Globus pallidus (tissue), 1 donor: ENCODE measurements around the gene GPR132.

Experiments used
- DNase-seq: peaks from one replicate; pipeline ENCODE4 v3.0.0-alpha.2; 2015; ENCODE audit warnings: low spot score

The GPR132 gene

DNA sequence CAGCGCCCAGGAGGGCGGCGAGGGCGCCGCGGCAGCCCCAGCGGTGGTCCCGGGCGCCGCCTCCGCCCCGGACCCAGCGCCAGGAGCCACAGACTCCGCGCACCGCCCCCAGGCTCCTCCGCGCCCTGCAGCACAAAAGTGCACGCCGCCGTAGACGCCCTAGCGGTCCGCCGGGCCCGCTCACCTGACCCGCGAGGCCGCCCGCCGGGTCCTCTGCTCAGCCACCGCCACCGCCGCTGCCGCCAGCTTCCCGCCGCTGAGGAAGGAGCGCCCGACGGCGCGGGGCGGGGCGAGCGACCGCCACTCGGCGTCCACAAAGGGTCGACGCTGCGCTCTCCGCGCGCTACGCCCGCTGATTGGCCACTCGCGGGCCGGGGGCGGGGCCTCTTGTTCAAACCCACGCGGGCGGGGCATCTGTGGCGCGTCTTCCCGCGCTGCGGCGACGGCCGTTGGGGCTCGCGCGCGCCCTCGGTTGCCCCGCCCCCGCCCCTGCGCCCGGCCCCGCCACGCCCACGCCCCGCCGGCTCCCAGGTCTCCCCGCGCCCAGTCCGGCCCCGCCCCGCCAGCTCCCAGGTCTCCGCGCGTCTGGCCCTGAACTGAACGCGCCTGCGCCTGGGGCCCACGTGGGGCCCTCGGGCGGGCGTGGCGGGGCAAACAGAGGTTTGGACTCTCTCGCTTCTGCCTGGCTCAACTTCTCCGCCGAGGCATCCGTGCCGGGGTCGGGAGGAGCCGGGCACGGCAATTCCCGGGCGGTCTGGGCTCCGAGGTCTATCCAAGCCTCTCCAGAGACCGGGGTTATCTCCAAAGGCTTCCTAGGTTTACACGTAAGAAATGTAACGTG lies 44.2 kb downstream of the GPR132 start, which contains the start of gene CDCA4:
CDCA4 (minus strand) TSS at position 269 of the 841 bp plus-strand sequence. CDS start 9,154 bp downstream, outside the sequence.
- peak; percentile 96 for DNase-seq

DNA sequence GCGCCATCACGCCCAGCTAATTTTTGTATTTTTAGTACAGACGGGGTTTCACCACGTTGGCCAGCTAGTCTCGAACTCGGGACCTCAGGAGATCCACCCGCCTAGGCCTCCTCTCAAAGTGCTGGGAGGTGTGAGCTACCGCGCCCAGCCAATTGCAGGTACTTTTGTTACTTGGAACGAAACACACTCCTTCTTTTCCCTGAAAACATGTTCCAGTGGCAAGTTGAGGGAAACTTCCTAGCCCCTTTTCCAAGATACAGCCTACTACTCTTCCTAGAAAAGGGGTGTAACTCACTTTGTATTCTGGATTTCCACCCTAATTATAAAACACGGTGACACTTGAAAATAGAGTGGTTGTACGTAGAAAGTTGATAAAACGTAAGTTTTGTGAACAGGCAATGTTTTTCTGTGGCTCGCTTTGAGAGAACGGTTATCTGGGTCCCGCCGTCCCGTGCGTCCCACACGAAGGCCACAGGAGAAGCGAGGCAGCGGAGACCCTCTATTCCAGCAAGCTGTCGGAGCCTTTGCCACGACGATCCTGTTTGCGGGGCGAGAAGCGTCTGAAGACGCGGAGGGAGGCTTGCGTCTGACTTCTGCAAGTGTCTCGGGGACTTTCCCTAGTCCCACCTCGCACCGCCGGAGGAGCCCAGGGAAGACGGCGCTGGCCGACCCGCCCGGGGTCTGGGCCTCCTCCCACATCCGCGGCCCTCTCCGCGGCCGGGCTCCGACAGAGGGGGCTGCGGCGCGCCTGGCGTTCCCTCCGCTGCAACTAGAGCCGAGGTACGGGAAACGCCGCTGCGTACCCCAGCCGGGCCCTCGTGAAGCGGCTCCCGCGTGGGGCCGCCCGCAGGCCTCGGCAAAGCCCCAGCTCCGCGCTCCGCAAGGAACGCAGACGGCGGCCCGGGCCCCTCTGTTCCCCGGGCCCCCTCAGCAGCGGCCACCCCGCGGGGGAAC lies 45.1 kb downstream of the GPR132 start:
- no peak for DNase-seq

DNA sequence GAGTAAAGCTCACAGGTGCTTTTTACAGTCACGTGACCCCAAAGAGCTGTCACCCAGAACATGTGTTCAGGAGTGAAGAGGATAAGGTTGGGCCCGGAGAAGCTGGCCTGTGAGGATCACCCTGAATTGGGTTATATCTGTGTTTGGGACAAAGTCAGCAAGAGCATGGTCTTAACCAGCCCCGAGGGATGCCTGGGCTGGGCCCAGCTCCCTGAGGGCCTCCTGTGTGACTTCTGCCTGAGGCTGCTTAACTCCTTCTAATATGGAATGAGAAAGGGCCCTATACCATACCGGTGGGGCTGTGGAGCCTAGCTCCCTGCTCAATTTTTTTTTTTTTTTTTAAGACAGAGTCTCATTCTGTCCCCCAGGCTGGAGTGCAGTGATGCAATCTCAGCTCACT lies 46.8 kb downstream of the GPR132 start:
- DNase-seq = no peak

DNA sequence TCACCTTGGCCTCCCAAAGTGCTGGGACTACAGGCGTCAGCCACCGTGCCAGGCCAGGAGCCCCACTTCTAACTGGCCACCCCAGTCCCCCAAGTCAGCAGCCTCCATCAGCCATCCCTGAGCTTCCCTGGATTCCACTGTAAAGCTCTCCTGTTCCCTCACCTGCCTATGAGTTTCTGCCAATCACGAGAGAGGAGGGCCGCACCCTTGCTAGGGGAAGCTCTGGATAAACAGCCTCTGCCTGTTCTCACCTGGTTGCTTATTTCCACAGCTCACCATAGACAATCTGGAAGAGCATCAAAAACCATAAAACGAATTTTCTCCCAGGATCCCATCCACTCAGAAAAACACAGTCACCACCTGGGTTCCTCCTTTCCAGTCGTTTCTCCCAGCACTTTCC lies 49.3 kb downstream of the GPR132 start:
- no peak for DNase-seq

DNA sequence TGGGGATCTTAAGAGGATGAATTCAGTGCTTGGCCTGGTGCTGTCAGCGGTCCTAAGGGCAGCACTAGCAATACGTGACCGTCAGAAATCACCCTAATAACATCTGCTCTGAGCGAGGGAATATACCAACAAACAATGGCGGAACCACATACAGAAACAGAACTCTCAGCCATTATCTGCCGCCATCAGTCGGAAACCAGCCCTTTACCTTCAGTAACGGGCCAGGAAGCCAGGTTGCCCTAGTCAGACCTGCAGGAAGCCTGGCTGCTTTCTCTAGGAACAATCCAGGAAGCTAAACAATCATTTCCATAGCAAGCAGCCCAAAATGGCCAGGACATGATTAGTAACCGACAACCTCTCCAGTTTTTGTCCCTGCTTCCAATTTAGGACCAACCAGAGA lies 50.0 kb downstream of the GPR132 start:
- no peak for DNase-seq

DNA sequence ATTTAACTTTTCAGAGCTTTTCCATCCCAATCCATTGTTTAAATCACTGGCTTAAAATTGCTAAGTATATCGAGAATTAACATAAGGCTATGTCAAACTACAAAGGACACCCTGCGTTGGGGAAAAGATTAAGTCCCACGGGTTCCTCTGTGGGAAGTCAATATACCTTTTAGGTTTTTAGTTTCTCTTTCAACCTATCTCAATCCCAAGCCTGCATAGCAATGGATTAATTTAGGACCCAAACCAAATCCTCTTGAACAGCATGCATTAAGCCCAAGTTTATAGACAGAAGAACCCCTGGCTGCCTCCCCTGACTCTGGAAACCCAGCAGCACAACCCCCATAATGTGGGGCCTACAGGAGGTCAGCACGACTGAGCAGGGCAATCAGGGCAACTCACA lies 50.6 kb downstream of the GPR132 start:
- DNase-seq = no peak

DNA sequence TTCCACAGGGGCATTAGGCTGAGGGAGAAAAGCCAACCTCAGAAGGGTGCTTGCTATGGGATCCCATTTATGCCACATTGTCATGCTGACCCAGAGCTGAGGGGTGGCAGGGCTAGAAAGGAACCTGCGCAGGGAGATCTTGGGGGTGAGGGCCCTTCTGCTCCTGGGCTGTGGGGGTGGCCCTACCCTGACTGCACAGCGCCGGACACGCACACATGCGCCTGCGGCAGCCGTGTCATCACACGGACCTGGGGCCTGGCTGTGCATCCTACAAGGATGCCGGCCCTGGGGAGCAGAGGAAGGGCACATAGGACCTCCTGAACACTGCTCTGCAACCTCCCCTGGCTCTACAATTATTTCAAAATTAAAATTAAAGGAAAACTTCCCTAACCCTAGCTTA lies 51.2 kb downstream of the GPR132 start:
- no peak for DNase-seq

DNA sequence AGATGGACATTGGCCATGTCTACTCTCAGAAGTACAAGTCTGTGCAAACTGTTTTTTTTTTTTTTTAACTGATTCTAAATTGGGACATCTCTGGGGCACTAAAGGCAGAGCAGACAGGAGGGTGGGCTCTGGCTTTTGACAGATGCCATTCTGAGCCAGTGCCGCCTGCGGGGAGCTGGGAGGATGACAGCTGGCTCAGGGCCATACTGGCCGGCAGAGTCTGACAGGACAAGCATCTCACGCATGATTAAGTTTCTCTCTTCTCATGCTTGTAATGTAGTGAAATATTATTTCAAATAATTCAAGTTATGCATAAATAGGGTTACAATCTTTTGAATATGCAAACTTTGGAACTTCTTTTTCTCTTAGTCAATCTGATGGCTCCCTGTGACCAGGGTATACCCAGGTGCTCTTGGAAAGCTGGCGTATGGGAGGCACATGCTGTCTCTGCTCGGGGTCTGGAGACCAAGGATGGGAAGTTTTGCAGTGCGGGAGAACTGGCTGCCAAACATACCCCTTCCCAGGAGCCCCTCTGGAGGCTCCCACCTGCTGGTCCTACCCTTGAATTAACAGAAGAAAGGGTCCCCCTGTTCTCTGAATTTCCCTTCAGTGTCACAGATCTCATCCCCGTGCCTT lies 52.0 kb downstream of the GPR132 start:
- DNase-seq = peak; percentile 24

DNA sequence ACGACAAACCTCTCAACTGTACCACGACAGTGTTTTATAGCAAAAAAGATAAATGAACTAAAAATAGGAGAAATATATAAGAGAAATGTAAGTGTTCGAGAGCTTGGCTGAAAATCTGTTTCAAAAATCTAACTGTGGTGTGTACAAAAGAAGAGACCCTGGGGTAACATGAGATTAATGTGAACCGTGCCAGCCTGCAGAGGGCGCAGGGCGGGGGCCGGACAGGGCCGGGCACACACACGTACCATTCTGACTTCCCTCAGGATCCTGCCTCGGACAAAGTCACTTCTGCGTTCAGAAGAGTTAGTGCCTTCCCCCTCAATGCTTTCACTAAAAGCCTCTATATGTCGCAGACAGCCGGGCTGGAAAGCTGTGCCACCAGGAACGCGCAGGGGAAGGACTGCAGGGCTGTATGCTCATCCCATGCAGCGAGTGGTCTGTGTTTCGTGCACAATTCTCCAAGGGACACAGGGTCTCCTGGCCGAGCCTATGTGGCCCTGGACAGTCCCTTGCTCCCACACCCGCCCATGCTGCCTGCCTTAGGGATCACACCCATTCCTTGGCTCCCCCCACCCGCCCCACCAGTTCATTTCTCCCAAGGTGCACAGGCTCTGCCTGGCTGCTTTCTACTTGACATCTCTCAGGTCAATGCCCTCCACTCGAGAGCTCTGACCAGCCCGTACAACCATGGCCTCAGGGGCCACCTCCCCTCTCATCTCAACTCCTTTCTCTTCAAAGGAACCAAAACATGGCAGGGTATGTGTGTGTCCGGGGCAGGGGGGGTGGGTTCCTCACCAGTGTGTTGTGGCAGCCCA lies 52.9 kb downstream of the GPR132 start:
- DNase-seq = no peak

DNA sequence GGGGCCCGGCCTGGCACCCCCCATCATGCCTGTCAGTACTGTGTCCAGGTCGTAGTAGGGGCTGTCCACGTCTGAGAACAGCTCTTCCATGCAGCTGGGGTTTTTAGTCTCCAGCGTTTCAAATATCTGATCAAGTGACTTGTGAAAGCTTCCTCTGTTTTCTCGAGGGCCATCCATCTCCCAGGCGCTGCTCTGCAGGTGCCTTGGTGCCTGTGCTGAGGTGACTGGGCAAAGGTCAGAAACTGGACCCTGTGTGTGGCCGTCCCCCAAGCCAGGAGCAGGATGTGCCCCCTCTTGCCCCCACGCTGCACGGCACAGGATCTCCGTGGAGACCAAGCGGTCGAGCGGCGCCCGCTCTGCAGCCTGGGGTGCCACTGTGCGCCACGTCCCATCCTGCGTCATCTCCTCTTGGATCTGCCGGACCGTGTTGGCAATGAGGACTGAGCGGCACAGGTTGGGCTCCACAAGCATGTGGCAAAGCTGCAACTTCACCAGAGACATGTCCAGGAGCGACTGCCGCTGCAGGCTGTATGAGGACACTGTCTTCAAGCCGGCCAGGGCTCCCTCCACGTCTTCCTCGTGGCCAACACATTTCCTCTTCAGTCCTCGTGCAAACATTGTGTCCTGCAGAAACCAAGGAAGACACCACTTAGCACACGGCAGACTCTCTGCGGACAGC lies 53.8 kb downstream of the GPR132 start:
- no peak for DNase-seq

DNA sequence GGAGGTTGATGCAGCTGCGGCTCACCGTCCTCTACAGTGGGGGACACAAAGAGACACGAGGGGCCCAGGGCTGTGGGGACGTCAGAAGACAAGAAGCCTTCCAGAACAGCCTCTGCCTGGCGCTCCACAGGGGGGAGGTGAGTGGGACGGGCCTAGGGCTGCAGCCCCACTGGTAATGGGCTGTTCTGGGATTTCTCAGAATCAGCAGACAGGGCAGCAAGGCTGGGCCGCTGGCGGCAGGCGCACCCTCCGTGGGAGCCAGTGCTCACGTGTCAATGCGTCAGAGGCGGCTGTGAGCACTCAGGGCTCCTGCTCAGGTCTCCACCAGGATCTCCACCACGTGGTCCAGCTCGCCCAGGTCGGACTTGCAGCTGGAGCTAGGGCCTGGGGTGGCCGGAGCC lies 54.3 kb downstream of the GPR132 start:
- DNase-seq = no peak

DNA sequence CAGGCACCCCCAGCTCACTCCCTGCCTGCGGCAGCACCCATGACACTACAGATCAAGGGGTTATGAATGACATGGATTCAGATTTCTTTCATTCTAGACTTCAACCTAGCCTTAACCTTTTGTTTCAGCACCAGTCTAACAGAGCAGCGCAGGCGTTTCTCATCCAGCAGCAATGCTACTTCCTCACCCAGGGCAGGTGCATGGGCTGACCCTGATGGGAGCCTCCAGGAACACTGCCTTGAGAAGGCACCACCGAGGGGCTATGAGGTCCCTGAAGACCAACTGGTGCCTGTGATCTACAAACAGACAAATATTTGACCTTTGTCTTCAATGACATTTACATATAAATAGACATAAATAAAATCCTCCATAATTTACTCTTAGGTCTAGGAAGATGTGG lies 55.1 kb downstream of the GPR132 start:
- no peak for DNase-seq

DNA sequence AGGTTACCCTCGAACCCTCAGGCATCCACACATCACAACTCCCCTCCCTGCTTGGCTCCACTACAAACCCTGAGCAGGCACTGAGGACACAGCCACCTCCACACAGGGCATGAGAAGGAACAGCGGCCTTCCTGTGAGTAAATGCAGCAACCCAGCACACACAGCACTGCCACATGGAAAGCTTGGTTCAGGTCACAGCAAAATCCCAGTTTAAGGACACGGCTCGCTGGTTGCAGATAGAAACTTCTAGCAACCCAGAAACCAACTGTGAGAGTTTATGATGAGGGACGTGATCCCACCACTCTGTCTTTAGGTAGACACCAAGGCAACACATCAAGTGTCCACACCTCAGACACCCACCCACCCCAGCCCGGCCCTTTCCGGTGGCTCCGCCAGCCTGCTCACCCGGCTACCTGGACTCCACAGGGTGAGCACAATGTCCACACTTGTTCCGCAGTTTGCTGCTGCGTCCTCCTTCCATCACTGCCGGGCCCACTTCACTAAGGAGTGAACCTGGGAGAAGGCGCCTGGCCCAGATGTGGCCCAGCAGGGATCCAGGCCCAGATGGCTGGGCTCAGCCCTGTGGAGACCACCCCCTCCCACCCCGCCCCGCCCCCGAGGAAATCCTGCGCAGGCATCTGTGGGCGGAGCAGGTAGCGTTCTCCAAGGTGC lies 57.5 kb downstream of the GPR132 start:
- no peak for DNase-seq

DNA sequence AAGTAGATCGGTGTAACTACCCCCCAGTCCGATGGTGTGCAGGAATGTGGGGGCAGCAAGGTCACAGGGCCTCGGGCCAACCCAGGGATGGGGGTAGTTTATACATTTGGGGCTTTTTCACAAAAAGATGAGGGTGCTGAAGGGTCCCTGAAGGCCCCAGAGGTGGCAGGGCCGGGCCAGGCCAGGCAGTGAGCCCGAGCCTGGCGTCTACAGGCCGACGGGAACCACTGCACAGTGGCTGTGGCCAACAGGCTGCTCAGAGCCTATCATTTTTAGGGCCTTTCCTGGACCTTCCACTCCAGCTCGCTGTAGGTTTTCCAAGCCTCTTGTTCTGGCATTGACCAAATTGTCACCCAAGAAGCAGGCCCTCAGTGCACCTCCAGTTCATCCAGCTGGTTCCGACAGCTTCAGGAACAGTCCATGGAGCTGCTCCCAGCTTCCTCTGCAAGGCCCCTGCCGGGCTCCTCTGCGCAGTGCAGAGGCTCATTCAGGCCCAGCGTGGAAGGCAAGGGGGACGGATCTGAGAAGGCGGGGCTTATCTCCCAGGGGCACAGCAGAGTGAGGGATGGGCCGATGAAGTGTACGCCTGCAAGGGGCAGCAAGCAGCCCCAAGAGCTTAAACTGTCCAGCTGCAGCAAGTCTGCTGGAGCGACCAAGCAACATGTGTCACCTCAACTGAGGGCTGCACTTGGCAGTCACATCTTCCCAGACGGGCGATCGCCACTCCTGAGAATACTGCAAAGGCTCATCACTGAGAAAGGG lies 58.2 kb downstream of the GPR132 start:
- DNase-seq = no peak

DNA sequence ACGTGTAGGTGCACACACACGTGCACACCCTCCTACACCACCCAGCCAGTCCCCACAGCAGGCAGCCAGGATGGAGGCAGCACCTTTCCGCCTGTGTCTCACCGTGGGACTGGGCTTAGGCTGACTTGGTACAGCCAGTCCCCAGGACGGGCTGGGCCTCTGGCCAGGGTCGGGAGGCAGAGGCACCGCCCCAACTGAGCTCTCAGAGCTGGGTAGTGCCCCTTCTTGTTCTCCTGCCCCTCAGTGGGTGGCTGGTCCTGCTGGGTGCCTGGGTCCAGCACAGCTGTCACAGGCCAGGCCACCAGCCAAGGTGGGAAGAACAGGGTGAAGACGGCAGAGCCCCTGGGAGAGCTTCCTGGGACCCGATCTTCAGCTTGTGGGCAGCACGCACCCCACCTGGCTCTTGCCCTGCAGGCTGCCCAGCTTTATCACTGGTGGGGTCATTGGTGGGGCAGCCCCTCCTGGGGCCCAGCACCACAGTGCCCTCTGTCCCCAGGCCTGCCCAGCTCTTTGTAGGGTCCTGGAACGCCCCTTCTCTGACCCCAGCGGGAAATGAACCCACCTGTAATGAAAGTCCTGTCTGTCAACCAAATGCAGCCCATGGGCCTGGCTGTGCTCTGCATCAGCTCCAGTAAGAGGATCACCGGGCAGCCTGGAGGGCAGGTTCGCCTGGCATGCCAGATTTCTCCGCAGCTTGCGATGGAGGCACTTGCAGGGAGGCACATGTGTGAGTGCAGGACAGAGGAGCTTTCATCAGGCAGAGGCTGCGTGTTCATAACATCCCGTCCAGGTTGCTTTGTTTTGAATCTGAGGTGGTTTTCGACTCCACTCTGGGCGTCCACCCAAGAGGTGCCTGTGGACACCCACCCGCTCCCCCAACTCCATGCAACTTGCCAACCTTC lies 59.0 kb downstream of the GPR132 start:
- DNase-seq = no peak

DNA sequence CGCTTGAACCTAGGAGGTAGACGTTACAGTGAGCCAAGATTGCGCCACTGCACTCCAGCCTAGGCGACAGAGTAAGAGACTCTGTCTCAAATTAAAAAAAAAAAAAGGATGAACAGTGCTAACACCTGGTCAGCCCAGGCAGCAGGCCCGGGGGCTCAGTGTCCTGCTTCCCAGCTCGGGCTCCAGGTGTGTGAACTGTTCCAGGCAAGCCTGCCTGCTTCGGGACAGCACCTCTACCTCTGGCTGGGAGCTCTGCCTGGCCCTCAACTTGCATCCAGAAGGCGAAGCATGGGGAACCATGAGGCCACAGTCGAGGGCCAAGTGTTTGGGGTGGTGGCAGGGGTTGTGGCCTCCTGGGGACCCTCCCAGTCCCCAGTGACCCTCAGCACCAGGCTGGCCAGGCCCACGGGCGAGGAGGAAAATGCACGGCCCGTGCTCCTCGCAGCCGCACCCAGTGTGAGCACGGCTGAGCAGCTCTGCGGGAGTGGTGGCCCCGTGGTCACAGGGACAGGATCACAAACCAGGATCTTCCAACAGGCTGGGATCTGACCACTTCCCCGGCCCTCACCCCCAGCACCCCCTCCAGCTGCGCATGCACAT lies 59.8 kb downstream of the GPR132 start:
- DNase-seq = no peak
